IMR-90 (cell line): ENCODE data around the gene POLR2M.

Experiments
- CHD1 ChIP-seq: IDR thresholded peaks from 2 replicates; pipeline ENCODE4 v1.6.1; 2012; ENCODE audit warnings: low read depth, low read length, improper control_type of control experiment
- CTCF ChIP-seq: conservative IDR thresholded peaks from 2 replicates; pipeline ENCODE4 v1.5.1; 2012; ENCODE audit warnings: mild to moderate bottlenecking, low read depth, low read length, improper control_type of control experiment
- ELK1 ChIP-seq: fragments of 150-350 bp; IDR thresholded peaks from 2 replicates; pipeline ENCODE4 v1.6.1; 2016; ENCODE audit warnings: low read depth, mild to moderate bottlenecking, low read length, moderate library complexity, borderline replicate concordance
- FOS ChIP-seq: fragments of 150-350 bp; IDR thresholded peaks from 2 replicates; pipeline ENCODE4 v1.6.1; 2016; ENCODE audit warnings: low read depth, low read length
- MAZ ChIP-seq: IDR thresholded peaks from 2 replicates; pipeline ENCODE4 v1.6.1; 2012; ENCODE audit warnings: low read depth, mild to moderate bottlenecking, low read length, improper control_type of control experiment, moderate library complexity, borderline replicate concordance
- MXI1 ChIP-seq: IDR thresholded peaks from 2 replicates; pipeline ENCODE4 v1.6.1; 2012; ENCODE audit warnings: low read depth, mild to moderate bottlenecking, low read length, moderate library complexity, borderline replicate concordance
- NFE2L2 ChIP-seq: fragments of 150-350 bp; IDR thresholded peaks from 2 replicates; pipeline ENCODE4 v1.6.1; 2016; ENCODE audit warnings: low read depth, mild to moderate bottlenecking, low read length
- POLR2A ChIP-seq: IDR thresholded peaks from 2 replicates; pipeline ENCODE4 v1.6.1; 2012; ENCODE audit warnings: mild to moderate bottlenecking, low read depth, low read length
- RAD21 ChIP-seq: IDR thresholded peaks from 2 replicates; pipeline ENCODE4 v1.6.1; 2012; ENCODE audit warnings: low read length, improper control_type of control experiment

DNA sequence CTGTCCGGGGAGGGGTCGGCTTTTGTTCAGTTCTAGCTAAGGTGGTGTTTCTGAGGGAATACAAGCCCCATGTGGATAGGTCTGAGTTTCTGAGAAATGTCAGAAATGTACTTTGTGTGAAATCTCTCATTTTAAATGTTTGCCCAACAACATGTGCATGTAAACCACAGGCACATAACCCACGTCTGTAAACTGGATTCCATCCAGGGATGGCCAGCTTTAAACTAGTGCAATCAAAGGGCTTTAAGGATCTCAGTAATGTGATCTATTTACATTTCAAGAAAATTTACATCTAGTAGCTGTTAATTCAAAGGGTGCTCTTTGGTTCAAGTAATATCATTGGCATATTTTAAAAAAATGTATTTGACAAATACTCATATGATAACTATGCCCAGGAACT is 52.0 kb downstream of the POLR2M start:
- TF ChIP-seq POLR2A (no peak), CTCF (no peak), ELK1 (no peak), FOS (no peak), MAZ (no peak), MXI1 (no peak), NFE2L2 (no peak), RAD21 (no peak), CHD1 (no peak)
